Fibroblast of lung (primary cell): ENCODE results near the gene ADIPOQ. TPM values are rescaled to one million over a fixed set of nuclear protein-coding genes. Genes with fewer than 3 reads are reported as not detected.

ENCODE experiments used
- DNase-seq, 2 donors: peaks; one replicate each; pipeline versions ENCODE4 v3.0.0 to v3.0.0-alpha.2; 2010; ENCODE audit warnings: low read depth in 2 of 2
- H2AFZ ChIP-seq: 2 replicates; pipeline ENCODE4 v1.5.1; 2012; ENCODE audit warnings: low read length, control low read depth, inconsistent platforms
- H3K27ac ChIP-seq: 2 replicates; pipeline ENCODE4 v1.5.1; 2011; ENCODE audit warnings: low read length, control low read depth; ENCODE audit not compliant: insufficient read depth
- H3K27me3 ChIP-seq: 2 replicates; pipeline ENCODE4 v1.5.1; 2011; ENCODE audit warnings: mild to moderate bottlenecking, low read length; ENCODE audit not compliant: control insufficient read depth, insufficient read depth
- H3K36me3 ChIP-seq: 2 replicates; pipeline ENCODE4 v1.5.1; 2011; ENCODE audit warnings: low read length; ENCODE audit not compliant: control insufficient read depth, insufficient read depth
- H3K4me1 ChIP-seq: 2 replicates; pipeline ENCODE4 v1.5.1; 2011; ENCODE audit warnings: low read length; ENCODE audit not compliant: control insufficient read depth, insufficient read depth; ENCODE audit errors: extremely low read depth
- H3K4me2 ChIP-seq: 2 replicates; pipeline ENCODE4 v1.5.1; 2011; ENCODE audit warnings: low read length, control low read depth; ENCODE audit not compliant: insufficient read depth; ENCODE audit errors: extremely low read depth
- H3K4me3 ChIP-seq, 4 experiments: fragments of 200-600 bp in 1 of 4; sonication (generic) in 1 of 4; replicated peaks in 1 of 4; 2 replicates each; pipeline ENCODE4 v1.5.1; 2011 to 2016; ENCODE audit warnings: low read length in 4 of 4, low read depth in 3 of 4, mild to moderate bottlenecking in 3 of 4, control low read depth in 2 of 4, inconsistent platforms in 1 of 4, mixed read lengths in 1 of 4; ENCODE audit not compliant: insufficient read depth in 1 of 4; ENCODE audit errors: control extremely low read depth in 1 of 4
- H3K79me2 ChIP-seq: 2 replicates; pipeline ENCODE4 v1.5.1; 2012; ENCODE audit warnings: mild to moderate bottlenecking, low read length, inconsistent platforms; ENCODE audit not compliant: control insufficient read depth, insufficient read depth
- H3K9ac ChIP-seq: 2 replicates; pipeline ENCODE4 v1.5.1; 2011; ENCODE audit warnings: mild to moderate bottlenecking, low read length, control low read depth; ENCODE audit not compliant: insufficient read depth
- H3K9me3 ChIP-seq: 2 replicates; pipeline ENCODE4 v1.5.1; 2012; ENCODE audit warnings: low read depth, low read length; ENCODE audit not compliant: control insufficient read depth, insufficient read depth
- H4K20me1 ChIP-seq: 2 replicates; pipeline ENCODE4 v1.5.1; 2011; ENCODE audit warnings: low read length; ENCODE audit not compliant: control insufficient read depth, insufficient read depth; ENCODE audit errors: extremely low read depth
- CTCF ChIP-seq, 2 donors: IDR thresholded peaks in 1 of 2; conservative IDR thresholded peaks in 1 of 2; 1 replicate in 1 of 2; 2 replicates in 1 of 2; pipeline ENCODE4 v1.5.1; 2011 to 2012; ENCODE audit warnings: low read length in 2 of 2, control low read depth in 1 of 2, inconsistent platforms in 1 of 2, low read depth in 1 of 2, mild to moderate bottlenecking in 1 of 2
- EZH2 ChIP-seq: IDR thresholded peaks from 2 replicates; pipeline ENCODE4 v1.5.1; 2012; ENCODE audit warnings: low read length, control low read depth, mild to moderate bottlenecking; ENCODE audit errors: missing control alignments
- polyA plus RNA-seq, 2 donors: library from polyadenylated mRNA; depleted of rRNA in 1 of 2; stranded (reverse) in 1 of 2; unstranded in 1 of 2; fragments of >200 nt; gene quantifications; 2 replicates each; pipeline ENCODE4 v1.2.1, GENCODE V29; 2011 to 2012; ENCODE audit warnings: missing spikeins in 1 of 2
- total RNA-seq: library from RNA; depleted of rRNA; stranded (reverse); fragments of >200 nt; gene quantifications from 2 replicates; pipeline ENCODE4 v1.2.1, GENCODE V29; 2014

Gene ADIPOQ
- total and polyA plus RNA-seq, 2 donors (not counting 1 experiment from before 2014, with no cell fraction given): not detected

GRCh38 chr3:186823386-186823785 is 19.1 kb upstream of the ADIPOQ start:
- peaks cover 3% of the 10 kb centered on the region for H3K27me3 ChIP-seq
- no peaks in the 10 kb centered on the region for H3K9me3 ChIP-seq
- no peak overlapping the region for H3K27ac ChIP-seq
- no peaks in the 10 kb centered on the region for H3K79me2 ChIP-seq
- H3K4me2 ChIP-seq: no peak overlapping the region
- TF ChIP-seq EZH2 (no peak), CTCF (conservative IDR thresholded peaks at IDR 0.05 in 1 of 2, IDR thresholded peaks at IDR 0.05 in 1 of 2; ENCODE audit: low read depth in 1 of 2, low read length in 2 of 2) (no peak)
- H3K36me3 ChIP-seq: no peaks in the 10 kb centered on the region
- no peak overlapping the region for H3K9ac ChIP-seq
- no peak overlapping the region for H3K4me3 ChIP-seq
- no peak overlapping the region for H2AFZ ChIP-seq
- no peaks in the 10 kb centered on the region for H4K20me1 ChIP-seq
- peak in 1 of 2 donors; percentile 56 for DNase-seq
- peaks cover 19% of the 10 kb centered on the region for H3K4me1 ChIP-seq

GRCh38 chr3:186824430-186825139 is 17.9 kb upstream of the ADIPOQ start:
- Histone ChIP-seq H3K4me1 (peaks cover 19% of the 10 kb centered on the region), H3K27ac (peak overlapping the region; percentile 42), H3K4me3 (peak overlapping the region in 1 of 4 experiments; percentile 39), H3K9me3 (no peaks in the 10 kb centered on the region), H3K79me2 (no peaks in the 10 kb centered on the region), H2AFZ (peak overlapping the region; percentile 62), H3K9ac (no peak overlapping the region), H4K20me1 (no peaks in the 10 kb centered on the region), H3K4me2 (peak overlapping the region; percentile 75), H3K36me3 (no peaks in the 10 kb centered on the region), H3K27me3 (peaks cover 5% of the 10 kb centered on the region)
- TF ChIP-seq CTCF (conservative IDR thresholded peaks at IDR 0.05 in 1 of 2, IDR thresholded peaks at IDR 0.05 in 1 of 2; ENCODE audit: low read depth in 1 of 2, low read length in 2 of 2) (no peak), EZH2 (no peak)
- no peak for DNase-seq

GRCh38 chr3:186825294-186825821 is 17.2 kb upstream of the ADIPOQ start:
- H3K9me3 ChIP-seq: no peaks in the 10 kb centered on the region
- peak overlapping the region; percentile 62 for H2AFZ ChIP-seq
- H3K79me2 ChIP-seq: no peaks in the 10 kb centered on the region
- no peak for TF ChIP-seq CTCF (conservative IDR thresholded peaks at IDR 0.05 in 1 of 2, IDR thresholded peaks at IDR 0.05 in 1 of 2; ENCODE audit: low read depth in 1 of 2, low read length in 2 of 2)
- TF ChIP-seq EZH2: no peak
- H4K20me1 ChIP-seq: no peaks in the 10 kb centered on the region
- no peak overlapping the region for H3K9ac ChIP-seq
- no peaks in the 10 kb centered on the region for H3K36me3 ChIP-seq
- H3K4me3 ChIP-seq: peak overlapping the region in 3 of 4 experiments; percentile 27 to 51 (median 39)
- H3K4me2 ChIP-seq: peak overlapping the region; percentile 96
- peaks cover 19% of the 10 kb centered on the region for H3K4me1 ChIP-seq
- peaks cover 12% of the 10 kb centered on the region for H3K27me3 ChIP-seq
- H3K27ac ChIP-seq: peak overlapping the region; percentile 42
- peak; percentile 58 to 81 for DNase-seq
